GM12865 (cell line): ENCODE data around the gene NYAP2.

Experiments used
- DNase-seq: peaks from one replicate; pipeline ENCODE4 v3.0.0; 2010; ENCODE audit warnings: low read depth
- H3K4me3 ChIP-seq: 2 replicates; pipeline ENCODE4 v1.5.1; 2011; ENCODE audit warnings: mild to moderate bottlenecking, low read depth, low read length, control low read depth
- TF ChIP-seq, protein P1 (sequence below): IDR thresholded peaks from 2 replicates; pipeline ENCODE4 v1.5.1; 2011; ENCODE audit warnings: low read length, control low read depth, low read depth, inconsistent platforms; ENCODE audit not compliant: insufficient read depth; ENCODE audit errors: missing control alignments

NYAP2 gene

DNA sequence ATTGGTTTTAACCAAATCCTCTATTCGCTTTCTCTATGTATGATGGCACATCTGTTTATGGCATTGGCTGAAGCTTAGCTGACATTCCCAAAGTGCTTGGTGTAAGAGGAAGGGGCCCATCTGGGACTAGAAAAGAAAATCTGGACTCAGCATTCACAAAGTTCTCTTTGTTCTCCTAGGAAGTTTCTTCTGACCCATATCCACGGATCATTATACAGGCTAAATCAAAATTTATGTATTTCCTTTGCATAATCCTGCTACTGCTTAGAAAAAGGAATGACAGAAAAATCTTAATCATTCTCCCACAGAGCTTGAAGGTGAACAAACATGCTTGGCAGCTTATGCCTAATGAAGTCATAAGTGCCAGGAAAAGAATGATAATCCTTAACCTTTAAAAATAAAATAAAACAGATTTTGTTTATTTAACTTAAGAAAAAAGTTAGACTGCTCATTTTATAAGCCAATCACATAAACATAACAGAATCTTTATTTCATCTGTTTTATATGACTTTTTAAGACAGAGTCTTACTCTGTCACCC is 88.4 kb downstream of the NYAP2 start:
- TF ChIP-seq, protein P1, sequence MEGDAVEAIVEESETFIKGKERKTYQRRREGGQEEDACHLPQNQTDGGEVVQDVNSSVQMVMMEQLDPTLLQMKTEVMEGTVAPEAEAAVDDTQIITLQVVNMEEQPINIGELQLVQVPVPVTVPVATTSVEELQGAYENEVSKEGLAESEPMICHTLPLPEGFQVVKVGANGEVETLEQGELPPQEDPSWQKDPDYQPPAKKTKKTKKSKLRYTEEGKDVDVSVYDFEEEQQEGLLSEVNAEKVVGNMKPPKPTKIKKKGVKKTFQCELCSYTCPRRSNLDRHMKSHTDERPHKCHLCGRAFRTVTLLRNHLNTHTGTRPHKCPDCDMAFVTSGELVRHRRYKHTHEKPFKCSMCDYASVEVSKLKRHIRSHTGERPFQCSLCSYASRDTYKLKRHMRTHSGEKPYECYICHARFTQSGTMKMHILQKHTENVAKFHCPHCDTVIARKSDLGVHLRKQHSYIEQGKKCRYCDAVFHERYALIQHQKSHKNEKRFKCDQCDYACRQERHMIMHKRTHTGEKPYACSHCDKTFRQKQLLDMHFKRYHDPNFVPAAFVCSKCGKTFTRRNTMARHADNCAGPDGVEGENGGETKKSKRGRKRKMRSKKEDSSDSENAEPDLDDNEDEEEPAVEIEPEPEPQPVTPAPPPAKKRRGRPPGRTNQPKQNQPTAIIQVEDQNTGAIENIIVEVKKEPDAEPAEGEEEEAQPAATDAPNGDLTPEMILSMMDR: no peak
- DNase-seq: no peak
- no peak overlapping the region for H3K4me3 ChIP-seq

DNA sequence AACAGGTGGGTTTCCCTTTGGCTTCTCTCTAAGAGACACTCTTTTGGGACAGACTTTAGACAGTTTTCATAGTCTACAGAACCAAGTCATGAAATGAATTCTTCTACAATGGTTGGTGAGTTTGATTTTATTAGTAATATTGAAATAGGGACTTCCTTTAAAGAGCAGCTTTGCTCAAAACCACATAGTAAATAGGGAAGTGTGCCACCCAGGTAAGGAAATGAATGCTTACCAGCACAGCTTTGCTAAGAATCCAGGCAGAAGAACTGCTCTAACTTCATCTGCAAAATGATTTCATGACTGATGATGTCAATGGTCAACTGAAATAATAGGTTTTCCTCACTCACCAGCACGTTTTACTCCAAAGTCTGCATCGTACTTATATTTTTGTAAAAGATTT is 89.2 kb downstream of the NYAP2 start:
- no peak for DNase-seq
- TF ChIP-seq, protein P1: no peak
- H3K4me3 ChIP-seq: no peak overlapping the region

DNA sequence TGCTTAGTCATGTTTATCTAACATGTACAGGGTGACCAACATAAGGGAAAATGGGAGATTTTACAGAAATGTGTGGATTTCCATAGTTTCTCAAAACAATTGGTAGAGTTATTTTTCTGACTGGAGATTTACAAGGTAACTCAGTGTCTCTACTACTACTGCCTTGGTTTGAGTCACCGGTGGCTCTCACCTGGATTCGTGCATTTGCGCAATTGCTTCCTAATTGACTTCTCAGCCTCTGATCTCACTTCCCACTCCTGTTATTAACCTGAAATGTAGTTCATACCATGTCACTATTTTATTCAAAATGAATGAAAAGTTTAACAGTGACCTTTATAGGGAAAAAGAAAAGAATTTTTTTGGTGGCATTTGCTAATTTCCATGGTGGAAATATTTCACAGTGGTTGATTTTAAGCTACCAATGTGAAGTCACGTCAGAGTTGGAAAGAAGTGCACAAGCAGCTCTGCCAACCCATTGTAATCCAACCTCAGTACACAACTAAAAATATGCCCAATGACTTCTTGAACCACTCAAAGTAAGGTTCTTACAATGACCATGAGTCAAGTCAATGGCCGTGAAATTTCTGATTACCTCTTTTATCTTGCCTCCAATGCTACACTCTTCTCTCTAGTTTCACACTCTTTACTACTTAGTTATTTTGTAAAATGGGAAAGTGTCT is 94.0 kb downstream of the NYAP2 start:
- no peak overlapping the region for H3K4me3 ChIP-seq
- TF ChIP-seq, protein P1: no peak
- no peak for DNase-seq

DNA sequence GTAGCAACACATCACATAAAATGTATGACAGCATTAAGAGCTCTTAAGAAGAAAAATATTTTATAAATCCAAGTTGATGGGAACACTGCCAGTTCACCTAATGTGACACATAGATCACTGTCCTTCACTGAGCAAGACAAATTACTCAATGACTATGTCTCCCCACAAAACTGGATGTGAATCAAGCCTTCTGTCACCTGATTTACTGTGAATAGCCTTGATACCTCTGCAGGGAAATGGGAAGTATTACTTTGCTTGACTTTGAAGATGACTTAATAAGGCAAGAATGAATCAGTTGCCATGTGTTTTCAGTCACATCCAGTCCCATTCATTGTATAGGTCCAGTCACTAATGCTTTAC is 94.6 kb downstream of the NYAP2 start:
- H3K4me3 ChIP-seq: no peak overlapping the region
- DNase-seq: no peak
- TF ChIP-seq, protein P1: no peak

DNA sequence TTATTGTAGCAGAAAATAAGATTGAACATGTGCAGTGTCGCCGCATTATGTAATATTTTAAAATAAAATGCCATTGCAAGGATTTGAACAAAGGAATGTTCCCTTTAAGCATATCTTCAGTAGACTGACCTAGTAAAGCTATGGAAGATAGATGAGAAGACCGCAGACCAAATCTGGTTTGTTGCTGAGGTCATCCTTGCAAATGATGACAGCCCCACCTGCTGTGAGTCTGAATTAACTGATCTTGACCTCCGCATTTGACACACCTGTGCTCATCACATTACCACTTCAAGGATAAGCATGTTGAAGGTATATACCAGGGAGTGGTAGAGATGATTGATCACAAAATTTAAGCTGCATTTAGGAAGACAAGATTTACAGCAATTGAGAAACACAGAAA is 96.2 kb downstream of the NYAP2 start:
- DNase-seq: no peak
- no peak overlapping the region for H3K4me3 ChIP-seq
- TF ChIP-seq, protein P1: no peak

DNA sequence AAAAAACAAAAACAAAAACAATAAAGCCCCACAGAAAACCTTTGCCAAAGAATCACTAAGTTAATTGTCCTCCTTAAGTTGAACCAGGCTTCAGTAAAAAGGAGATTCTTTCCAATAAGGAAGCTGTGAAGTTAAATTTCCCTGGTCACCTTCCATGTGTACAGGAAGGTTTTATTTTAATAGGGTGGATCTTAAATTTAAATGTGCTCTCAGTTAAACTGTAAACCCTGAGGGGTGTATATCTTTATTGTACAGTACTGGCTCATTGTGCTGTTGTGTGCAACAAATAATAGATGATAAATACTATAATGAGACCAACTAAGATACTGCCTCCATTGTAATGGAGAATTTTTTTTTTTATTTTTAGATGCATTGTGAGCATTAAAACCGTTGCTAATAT is 97.1 kb downstream of the NYAP2 start:
- H3K4me3 ChIP-seq: no peak overlapping the region
- TF ChIP-seq, protein P1: no peak
- DNase-seq: no peak

DNA sequence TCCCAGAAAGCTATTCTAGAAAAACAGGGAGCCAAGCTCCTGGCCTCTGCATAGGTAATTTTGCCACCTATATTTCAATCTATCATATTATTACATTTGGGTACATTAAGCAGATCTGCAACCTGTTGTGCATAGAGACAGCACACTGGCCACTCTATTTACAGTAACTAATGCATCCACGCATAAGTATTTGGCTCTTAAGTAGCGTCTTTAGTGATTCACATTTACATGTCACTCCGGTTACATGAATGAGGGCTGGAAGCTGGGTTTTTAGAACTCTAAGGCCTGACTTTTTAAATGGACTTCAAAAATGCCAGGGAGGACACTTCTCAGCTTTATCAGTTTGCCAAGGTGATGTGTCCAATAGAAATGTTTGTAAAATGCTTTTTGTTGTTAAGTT is 97.7 kb downstream of the NYAP2 start:
- no peak for DNase-seq
- TF ChIP-seq, protein P1: no peak
- no peak overlapping the region for H3K4me3 ChIP-seq
